HepG2 (cell line): ENCODE data around the gene DPH1. TPM values are rescaled to one million over a fixed set of nuclear protein-coding genes. Genes with fewer than 3 reads are reported as not detected.

ENCODE experiments used
- CREB1 ChIP-seq, 2 experiments: fragments of 450-650 bp in 1 of 2; IDR thresholded peaks; 2 replicates each; pipeline ENCODE4 v1.6.1; 2016 to 2017; ENCODE audit warnings: control low read depth in 1 of 2, mild to moderate bottlenecking in 1 of 2, missing compliant biosample characterization in 1 of 2, missing genetic modification characterization in 1 of 2
- GABPB1 ChIP-seq: IDR thresholded peaks from 2 replicates; pipeline ENCODE4 v1.6.1; 2016; ENCODE audit warnings: mild to moderate bottlenecking, missing genetic modification reagents, moderate library complexity, missing compliant biosample characterization
- HIVEP1 ChIP-seq: sonication (generic); formaldehyde crosslinking; IDR thresholded peaks from 2 replicates; pipeline ENCODE4 v1.4.0; 2020; ENCODE audit warnings: mild to moderate bottlenecking, missing genetic modification reagents
- HOXA3 ChIP-seq: sonication (generic); formaldehyde crosslinking; IDR thresholded peaks from 2 replicates; pipeline ENCODE4 v1.5.0; 2020; ENCODE audit warnings: missing genetic modification reagents
- IKZF5 ChIP-seq: IDR thresholded peaks from 2 replicates; pipeline ENCODE4 v1.6.1; 2018; ENCODE audit warnings: missing genetic modification reagents, mild to moderate bottlenecking, missing compliant biosample characterization
- POLR2A ChIP-seq, 2 experiments: IDR thresholded peaks; 2 replicates each; pipeline ENCODE4 v1.6.1; 2011; ENCODE audit warnings: low read depth in 2 of 2, low read length in 2 of 2, mild to moderate bottlenecking in 1 of 2, moderate library complexity in 1 of 2; ENCODE audit not compliant: insufficient read depth in 1 of 2
- SRY ChIP-seq: sonication (generic); formaldehyde crosslinking; IDR thresholded peaks from 2 replicates; pipeline ENCODE4 v1.8.0; 2022; ENCODE audit warnings: mild to moderate bottlenecking, missing genetic modification reagents
- ZIK1 ChIP-seq: sonication (generic); formaldehyde crosslinking; IDR thresholded peaks from 2 replicates; pipeline ENCODE4 v1.5.0; 2020; ENCODE audit warnings: mild to moderate bottlenecking, low read depth, missing genetic modification reagents, borderline replicate concordance
- ZNF891 ChIP-seq: sonication (generic); formaldehyde crosslinking; IDR thresholded peaks from 2 replicates; pipeline ENCODE4 v1.5.0; 2020; ENCODE audit warnings: mild to moderate bottlenecking, missing genetic modification reagents
- polyA plus RNA-seq, 8 experiments: library from polyadenylated mRNA; depleted of rRNA in 3 of 8; stranded (reverse) in 7 of 8; unstranded in 1 of 8; fragments of >200 nt; fragmentation: Illumina TruSeq in 4 of 8; extraction: Trizol in 4 of 8; gene quantifications; 2 replicates each; pipeline versions ENCODE4 v1.2.1 to v1.2.3, GENCODE V29; 2011 to 2016; ENCODE audit warnings: low read depth in 4 of 8, missing spikeins in 1 of 8, mixed read lengths in 1 of 8; ENCODE audit not compliant: insufficient read depth in 1 of 8
- total RNA-seq, 5 experiments: library from RNA; depleted of rRNA; stranded (reverse); fragments of >200 nt; fragmentation: Illumina TruSeq; extraction: Trizol; gene quantifications; 2 replicates each; pipeline ENCODE4 v1.2.3, GENCODE V29; 2016; ENCODE audit warnings: low read depth in 1 of 5
- TF ChIP-seq, protein P1 (sequence below): sonication (generic); formaldehyde crosslinking; IDR thresholded peaks from 2 replicates; pipeline ENCODE4 v1.5.0; 2020; ENCODE audit warnings: missing genetic modification reagents
- TF ChIP-seq, protein P2 (sequence below): sonication (generic); formaldehyde crosslinking; IDR thresholded peaks from 2 replicates; pipeline ENCODE4 v1.5.0; 2020; ENCODE audit warnings: mild to moderate bottlenecking, missing genetic modification reagents, borderline replicate concordance
- TF ChIP-seq, protein P3 (sequence below): IDR thresholded peaks from 2 replicates; pipeline ENCODE4 v1.6.1; 2012; ENCODE audit warnings: inconsistent platforms
- TF ChIP-seq, protein P4 (sequence below): sonication (generic); formaldehyde crosslinking; IDR thresholded peaks from 2 replicates; pipeline ENCODE4 v1.5.0; 2020; ENCODE audit warnings: mild to moderate bottlenecking, missing genetic modification reagents

Gene DPH1
- total and polyA plus RNA-seq, 2 of the 13 experiments (the other 11 are each of a cell fraction or from before 2014, with no cell fraction given) = 25.3 to 42.8 TPM

DNA sequence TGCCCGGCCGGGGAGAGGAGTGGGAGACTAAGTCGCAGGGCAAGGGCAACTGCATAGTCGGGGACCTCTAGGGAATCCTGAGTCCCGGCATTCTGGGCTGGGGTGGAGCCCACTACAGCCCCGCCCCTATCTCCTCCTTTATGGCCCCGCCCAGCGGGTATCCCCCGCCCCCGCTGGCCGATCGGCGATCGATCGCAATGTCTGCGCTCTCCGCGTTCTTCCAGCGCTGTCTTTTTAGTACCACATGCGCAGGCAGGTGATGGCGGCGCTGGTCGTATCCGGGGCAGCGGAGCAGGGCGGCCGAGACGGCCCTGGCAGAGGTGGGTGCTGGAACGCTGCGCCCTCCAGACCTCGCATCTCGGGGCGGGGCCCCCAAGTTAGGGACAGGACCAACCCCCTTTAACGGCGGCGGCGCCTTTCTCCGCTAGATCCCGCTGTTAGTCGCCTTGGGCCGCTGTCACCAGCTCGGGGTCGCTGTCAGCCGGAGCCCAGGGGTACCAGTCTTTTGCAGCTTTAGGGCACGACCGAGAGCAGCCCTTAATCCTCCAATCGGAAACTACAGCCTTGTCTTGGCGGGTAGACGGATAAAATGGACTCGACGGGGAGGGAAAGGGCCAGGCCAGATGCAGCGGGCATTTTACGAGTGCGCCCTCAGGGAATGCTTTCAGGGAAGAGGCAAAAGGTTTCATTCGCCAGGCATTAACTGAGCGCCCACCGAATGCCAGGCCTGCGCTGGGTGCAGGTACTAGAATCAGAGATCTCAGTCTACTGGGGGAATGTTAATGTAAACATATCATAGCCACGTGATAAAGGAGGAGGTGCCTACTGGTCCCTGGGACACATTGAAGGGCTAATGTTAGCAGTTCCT is at the start of gene DPH1 (continued):
- TF ChIP-seq CREB1 (IDR thresholded peaks at IDR 0.05) (no peak), CREB1 (CRISPR knock-in tag; IDR thresholded peaks at IDR 0.05) (peak; percentile 59; the same call in 1 of the 2 replicates), HOXA3 (peak; percentile 86; the same call in 1 of the 2 replicates), ZNF891 (CRISPR knock-in tag) (peak; percentile 70; the same call in 1 of the 2 replicates), HIVEP1 (CRISPR knock-in tag) (peak; percentile 96), GABPB1 (CRISPR knock-in tag) (peak; percentile 90), POLR2A (IDR thresholded peaks at IDR 0.05; ENCODE audit: insufficient read depth in 1 of 2, low read depth in 2 of 2, low read length in 2 of 2) (peak; percentile 68 to 73), ZIK1 (CRISPR knock-in tag) (peak; percentile 79; the same call in 1 of the 2 replicates), SRY (CRISPR knock-in tag) (peak; percentile 38; the same call in 1 of the 2 replicates), IKZF5 (CRISPR knock-in tag) (peak; percentile 76; the same call in 1 of the 2 replicates)
- TF ChIP-seq, protein P1, sequence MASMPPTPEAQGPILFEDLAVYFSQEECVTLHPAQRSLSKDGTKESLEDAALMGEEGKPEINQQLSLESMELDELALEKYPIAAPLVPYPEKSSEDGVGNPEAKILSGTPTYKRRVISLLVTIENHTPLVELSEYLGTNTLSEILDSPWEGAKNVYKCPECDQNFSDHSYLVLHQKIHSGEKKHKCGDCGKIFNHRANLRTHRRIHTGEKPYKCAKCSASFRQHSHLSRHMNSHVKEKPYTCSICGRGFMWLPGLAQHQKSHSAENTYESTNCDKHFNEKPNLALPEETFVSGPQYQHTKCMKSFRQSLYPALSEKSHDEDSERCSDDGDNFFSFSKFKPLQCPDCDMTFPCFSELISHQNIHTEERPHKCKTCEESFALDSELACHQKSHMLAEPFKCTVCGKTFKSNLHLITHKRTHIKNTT (CRISPR knock-in tag) = no peak
- TF ChIP-seq, protein P2, sequence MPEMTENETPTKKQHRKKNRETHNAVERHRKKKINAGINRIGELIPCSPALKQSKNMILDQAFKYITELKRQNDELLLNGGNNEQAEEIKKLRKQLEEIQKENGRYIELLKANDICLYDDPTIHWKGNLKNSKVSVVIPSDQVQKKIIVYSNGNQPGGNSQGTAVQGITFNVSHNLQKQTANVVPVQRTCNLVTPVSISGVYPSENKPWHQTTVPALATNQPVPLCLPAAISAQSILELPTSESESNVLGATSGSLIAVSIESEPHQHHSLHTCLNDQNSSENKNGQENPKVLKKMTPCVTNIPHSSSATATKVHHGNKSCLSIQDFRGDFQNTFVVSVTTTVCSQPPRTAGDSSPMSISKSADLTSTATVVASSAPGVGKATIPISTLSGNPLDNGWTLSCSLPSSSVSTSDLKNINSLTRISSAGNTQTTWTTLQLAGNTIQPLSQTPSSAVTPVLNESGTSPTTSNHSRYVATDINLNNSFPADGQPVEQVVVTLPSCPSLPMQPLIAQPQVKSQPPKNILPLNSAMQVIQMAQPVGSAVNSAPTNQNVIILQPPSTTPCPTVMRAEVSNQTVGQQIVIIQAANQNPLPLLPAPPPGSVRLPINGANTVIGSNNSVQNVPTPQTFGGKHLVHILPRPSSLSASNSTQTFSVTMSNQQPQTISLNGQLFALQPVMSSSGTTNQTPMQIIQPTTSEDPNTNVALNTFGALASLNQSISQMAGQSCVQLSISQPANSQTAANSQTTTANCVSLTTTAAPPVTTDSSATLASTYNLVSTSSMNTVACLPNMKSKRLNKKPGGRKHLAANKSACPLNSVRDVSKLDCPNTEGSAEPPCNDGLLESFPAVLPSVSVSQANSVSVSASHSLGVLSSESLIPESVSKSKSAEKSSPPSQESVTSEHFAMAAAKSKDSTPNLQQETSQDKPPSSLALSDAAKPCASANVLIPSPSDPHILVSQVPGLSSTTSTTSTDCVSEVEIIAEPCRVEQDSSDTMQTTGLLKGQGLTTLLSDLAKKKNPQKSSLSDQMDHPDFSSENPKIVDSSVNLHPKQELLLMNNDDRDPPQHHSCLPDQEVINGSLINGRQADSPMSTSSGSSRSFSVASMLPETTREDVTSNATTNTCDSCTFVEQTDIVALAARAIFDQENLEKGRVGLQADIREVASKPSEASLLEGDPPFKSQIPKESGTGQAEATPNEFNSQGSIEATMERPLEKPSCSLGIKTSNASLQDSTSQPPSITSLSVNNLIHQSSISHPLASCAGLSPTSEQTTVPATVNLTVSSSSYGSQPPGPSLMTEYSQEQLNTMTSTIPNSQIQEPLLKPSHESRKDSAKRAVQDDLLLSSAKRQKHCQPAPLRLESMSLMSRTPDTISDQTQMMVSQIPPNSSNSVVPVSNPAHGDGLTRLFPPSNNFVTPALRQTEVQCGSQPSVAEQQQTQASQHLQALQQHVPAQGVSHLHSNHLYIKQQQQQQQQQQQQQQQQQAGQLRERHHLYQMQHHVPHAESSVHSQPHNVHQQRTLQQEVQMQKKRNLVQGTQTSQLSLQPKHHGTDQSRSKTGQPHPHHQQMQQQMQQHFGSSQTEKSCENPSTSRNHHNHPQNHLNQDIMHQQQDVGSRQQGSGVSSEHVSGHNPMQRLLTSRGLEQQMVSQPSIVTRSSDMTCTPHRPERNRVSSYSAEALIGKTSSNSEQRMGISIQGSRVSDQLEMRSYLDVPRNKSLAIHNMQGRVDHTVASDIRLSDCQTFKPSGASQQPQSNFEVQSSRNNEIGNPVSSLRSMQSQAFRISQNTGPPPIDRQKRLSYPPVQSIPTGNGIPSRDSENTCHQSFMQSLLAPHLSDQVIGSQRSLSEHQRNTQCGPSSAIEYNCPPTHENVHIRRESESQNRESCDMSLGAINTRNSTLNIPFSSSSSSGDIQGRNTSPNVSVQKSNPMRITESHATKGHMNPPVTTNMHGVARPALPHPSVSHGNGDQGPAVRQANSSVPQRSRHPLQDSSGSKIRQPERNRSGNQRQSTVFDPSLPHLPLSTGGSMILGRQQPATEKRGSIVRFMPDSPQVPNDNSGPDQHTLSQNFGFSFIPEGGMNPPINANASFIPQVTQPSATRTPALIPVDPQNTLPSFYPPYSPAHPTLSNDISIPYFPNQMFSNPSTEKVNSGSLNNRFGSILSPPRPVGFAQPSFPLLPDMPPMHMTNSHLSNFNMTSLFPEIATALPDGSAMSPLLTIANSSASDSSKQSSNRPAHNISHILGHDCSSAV (CRISPR knock-in tag) = no peak
- TF ChIP-seq, protein P3, sequence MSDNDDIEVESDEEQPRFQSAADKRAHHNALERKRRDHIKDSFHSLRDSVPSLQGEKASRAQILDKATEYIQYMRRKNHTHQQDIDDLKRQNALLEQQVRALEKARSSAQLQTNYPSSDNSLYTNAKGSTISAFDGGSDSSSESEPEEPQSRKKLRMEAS = peak; percentile 98
- TF ChIP-seq, protein P4, sequence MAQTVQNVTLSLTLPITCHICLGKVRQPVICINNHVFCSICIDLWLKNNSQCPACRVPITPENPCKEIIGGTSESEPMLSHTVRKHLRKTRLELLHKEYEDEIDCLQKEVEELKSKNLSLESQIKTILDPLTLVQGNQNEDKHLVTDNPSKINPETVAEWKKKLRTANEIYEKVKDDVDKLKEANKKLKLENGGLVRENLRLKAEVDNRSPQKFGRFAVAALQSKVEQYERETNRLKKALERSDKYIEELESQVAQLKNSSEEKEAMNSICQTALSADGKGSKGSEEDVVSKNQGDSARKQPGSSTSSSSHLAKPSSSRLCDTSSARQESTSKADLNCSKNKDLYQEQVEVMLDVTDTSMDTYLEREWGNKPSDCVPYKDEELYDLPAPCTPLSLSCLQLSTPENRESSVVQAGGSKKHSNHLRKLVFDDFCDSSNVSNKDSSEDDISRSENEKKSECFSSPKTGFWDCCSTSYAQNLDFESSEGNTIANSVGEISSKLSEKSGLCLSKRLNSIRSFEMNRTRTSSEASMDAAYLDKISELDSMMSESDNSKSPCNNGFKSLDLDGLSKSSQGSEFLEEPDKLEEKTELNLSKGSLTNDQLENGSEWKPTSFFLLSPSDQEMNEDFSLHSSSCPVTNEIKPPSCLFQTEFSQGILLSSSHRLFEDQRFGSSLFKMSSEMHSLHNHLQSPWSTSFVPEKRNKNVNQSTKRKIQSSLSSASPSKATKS (CRISPR knock-in tag) = no peak
